ENCODE measurements around the gene KRT222.
A peak's percentile ranks its signal among the peaks of the same experiment; 100 is the strongest.

KRT222 gene

GRCh38 chr17:40658396-40658795 is 6.6 kb downstream of the KRT222 start:
- no peak for DNase-seq (ENCODE audit: low spot score)

GRCh38 chr17:40651939-40652338 is 13.0 kb downstream of the KRT222 start:
- DNase-seq (ENCODE audit: low spot score), result no peak

GRCh38 chr17:40648384-40648968 is 16.5 kb downstream of the KRT222 start:
- no peak for DNase-seq (ENCODE audit: low spot score)

GRCh38 chr17:40647624-40648383 is 17.2 kb downstream of the KRT222 start, which contains the start of gene SMARCE1:
Gene SMARCE1 (minus strand): TSS chr17:40647818. CDS start chr17:40645802, 2,016 bp downstream.
- peak; percentile 70 for DNase-seq (ENCODE audit: low spot score)

- DNase-seq (ENCODE audit: low spot score), result no peak
Measured at GRCh38 chr17:40646791-40647623, 18.0 kb downstream of the KRT222 start.

GRCh38 chr17:40645943-40646342 is 19.0 kb downstream of the KRT222 start:
- no peak for DNase-seq (ENCODE audit: low spot score)

GRCh38 chr17:40645291-40645690 is 19.7 kb downstream of the KRT222 start:
- no peak for DNase-seq (ENCODE audit: low spot score)

GRCh38 chr17:40637931-40638330 is 27.0 kb downstream of the KRT222 start:
- DNase-seq (ENCODE audit: low spot score), result no peak

GRCh38 chr17:40633871-40634270 is 31.1 kb downstream of the KRT222 start:
- DNase-seq (ENCODE audit: low spot score), result no peak

- no peak for DNase-seq (ENCODE audit: low spot score)
Measured at GRCh38 chr17:40632216-40632615, 32.8 kb downstream of the KRT222 start.

- DNase-seq (ENCODE audit: low spot score), result no peak
Measured at GRCh38 chr17:40629842-40630241, 35.1 kb downstream of the KRT222 start.

GRCh38 chr17:40625311-40625710 is 39.7 kb downstream of the KRT222 start:
- DNase-seq (ENCODE audit: low spot score), result no peak

GRCh38 chr17:40623419-40624210 is 41.4 kb downstream of the KRT222 start:
- DNase-seq (ENCODE audit: low spot score), result no peak

- no peak for DNase-seq (ENCODE audit: low spot score)
Measured at GRCh38 chr17:40622509-40622928, 42.5 kb downstream of the KRT222 start.

- no peak for DNase-seq (ENCODE audit: low spot score)
Measured at GRCh38 chr17:40621578-40621977, 43.4 kb downstream of the KRT222 start.

GRCh38 chr17:40621019-40621418 is 44.0 kb downstream of the KRT222 start:
- DNase-seq (ENCODE audit: low spot score), result no peak

GRCh38 chr17:40618754-40619625 is 46.0 kb downstream of the KRT222 start:
- DNase-seq (ENCODE audit: low spot score), result no peak

GRCh38 chr17:40617678-40618240 is 47.2 kb downstream of the KRT222 start:
- no peak for DNase-seq (ENCODE audit: low spot score)

- DNase-seq (ENCODE audit: low spot score), result no peak
Measured at GRCh38 chr17:40616592-40616991, 48.4 kb downstream of the KRT222 start.

GRCh38 chr17:40615841-40616476 is 49.0 kb downstream of the KRT222 start:
- no peak for DNase-seq (ENCODE audit: low spot score)

Data from putamen (tissue), 1 donor.